COR-L47 (cell line): ENCODE data around the gene MAP3K13.
"Not testable (repeated sequence)": the region's sequence is repeated elsewhere in the genome, so short reads cannot be mapped to it uniquely, and the experiment has no call there.

Experiments
- DNase-seq: peaks from one replicate; lab custom pipeline; 2025; lab: John Stamatoyannopoulos, UW

Gene MAP3K13

GRCh38 chr3:185448107-185448506 is 85.2 kb downstream of the MAP3K13 start:
- DNase-seq, result no peak

GRCh38 chr3:185451432-185451831 is 88.5 kb downstream of the MAP3K13 start:
- not testable (repeated sequence) for DNase-seq

- DNase-seq, result no peak
These were observed 94.4 kb downstream of the MAP3K13 start for GRCh38 chr3:185457376-185457775.

- no peak for DNase-seq
These were observed 97.4 kb downstream of the MAP3K13 start for GRCh38 chr3:185460309-185460708.

GRCh38 chr3:185460719-185461350 is 97.9 kb downstream of the MAP3K13 start:
- DNase-seq, result no peak

DNA sequence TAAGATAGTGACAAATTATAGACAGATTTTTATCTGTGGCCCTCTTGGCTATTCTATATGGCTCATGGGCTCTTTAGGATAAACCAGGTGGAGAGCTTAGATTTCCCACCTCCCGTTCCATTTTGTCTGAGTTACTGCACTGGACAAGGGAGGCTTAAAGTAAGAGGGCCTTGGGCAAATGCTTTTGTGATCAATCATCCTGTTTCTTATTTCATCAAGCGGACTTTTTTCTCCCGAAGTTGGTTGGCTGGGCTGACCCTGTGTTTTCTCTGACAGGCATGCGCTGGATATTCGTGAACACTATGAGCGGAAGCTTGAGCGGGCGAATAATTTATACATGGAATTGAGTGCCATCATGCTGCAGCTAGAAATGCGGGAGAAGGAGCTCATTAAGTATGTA is 102.5 kb downstream of the MAP3K13 start:
- no peak for DNase-seq

DNA sequence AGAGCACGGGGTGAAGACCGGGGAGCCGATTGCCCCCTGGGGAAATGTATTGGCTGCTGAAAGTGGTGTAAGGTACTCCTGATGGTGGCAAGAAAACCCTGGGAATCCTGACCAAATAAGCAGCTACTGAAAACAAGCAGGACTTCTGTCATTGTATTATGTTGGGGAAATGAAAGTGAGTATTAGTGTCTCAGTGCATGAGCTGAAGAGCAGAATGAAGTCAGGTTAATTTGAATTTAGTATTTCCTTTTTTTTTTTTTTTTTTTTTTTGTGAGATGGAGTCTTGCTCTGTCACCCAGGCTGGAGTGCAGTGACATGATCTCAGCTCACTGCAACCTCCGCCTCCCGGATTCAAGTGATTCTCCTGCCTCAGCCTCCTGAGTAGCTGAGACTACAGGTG is 103.2 kb downstream of the MAP3K13 start:
- not testable (repeated sequence) for DNase-seq

DNA sequence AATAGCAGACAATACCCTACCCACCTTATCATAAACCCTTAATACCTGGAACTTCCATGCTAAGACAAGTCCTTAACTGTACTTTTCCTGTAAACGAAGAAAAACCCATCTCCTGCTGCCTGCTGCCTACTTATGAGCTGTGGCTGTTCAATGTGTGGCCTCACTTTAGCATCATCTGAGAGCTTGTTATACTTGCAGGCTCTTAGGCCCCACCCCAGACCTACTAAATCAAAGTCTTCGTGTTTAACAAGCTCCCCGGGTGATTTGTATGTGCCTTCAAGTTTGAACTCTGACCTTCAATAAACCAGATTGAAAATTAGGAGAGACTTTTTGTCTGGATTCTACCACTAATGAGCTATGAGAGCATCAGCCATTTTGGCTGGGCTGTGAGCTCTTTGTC is 106.6 kb downstream of the MAP3K13 start:
- no peak for DNase-seq

DNA sequence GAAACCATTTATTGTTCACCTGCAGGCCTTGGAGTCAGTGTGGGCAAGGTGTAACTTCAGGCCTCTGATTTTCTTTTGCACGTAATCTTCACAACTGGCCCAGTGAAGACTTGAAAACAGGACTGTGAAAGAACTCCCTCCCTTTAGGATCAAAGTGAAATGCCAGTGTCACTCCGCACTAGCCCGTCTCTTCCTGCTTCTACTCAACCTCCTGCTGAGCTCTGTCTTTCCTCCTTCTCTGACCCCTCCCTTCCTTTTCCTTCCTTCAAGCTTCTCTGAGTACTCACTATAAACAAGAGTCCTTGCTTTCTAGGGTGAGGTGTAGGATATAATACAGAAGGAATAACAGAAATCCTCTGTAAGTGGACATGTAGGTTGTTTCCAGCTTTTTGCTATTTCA is 107.4 kb downstream of the MAP3K13 start:
- no peak for DNase-seq

GRCh38 chr3:185473290-185473815 is 110.4 kb downstream of the MAP3K13 start:
- DNase-seq, result no peak

- not testable (repeated sequence) for DNase-seq
These were observed 112.0 kb downstream of the MAP3K13 start for GRCh38 chr3:185474922-185475321.

DNA sequence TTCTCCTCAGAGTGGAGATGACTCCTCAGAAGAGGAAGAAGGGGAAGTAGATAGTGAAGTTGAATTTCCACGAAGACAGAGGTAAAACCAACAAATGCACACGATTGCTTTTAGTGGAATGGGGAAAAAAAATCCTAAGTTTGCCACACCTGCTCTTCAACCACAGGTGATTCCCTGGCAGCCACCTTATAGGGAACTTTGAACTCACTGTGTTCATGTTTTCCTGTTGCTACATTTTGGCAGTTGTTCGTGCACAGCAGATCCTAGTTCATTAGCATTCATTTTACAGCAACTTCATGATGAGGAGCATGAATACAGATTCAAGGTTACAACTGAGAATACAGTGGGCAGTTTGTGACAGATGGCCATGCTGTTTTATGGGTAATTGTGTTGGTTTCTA is 114.4 kb downstream of the MAP3K13 start:
- DNase-seq, result no peak

- no peak for DNase-seq
These were observed 116.5 kb downstream of the MAP3K13 start for GRCh38 chr3:185479373-185479945.

DNA sequence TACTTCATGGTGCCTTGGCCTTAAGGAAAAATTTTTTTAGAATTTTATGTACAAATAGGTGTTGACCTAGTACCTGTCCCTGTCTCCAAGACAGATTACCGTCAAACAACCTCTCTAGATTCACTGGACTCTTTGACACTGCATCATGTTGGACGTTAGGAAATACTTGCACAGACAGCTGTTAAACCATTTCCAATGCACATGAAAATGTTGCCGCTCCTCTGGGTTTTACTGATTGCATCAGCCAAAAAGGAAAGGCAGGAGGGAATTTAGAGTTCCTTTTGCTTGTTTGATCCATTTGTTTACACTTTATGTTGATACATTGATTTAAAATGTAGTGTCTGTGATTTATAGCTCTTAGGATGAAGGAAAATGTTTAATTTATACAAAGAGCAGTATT is 121.4 kb downstream of the MAP3K13 start:
- no peak for DNase-seq

- DNase-seq, result no peak
These were observed 123.5 kb downstream of the MAP3K13 start for GRCh38 chr3:185486394-185486793.

DNA sequence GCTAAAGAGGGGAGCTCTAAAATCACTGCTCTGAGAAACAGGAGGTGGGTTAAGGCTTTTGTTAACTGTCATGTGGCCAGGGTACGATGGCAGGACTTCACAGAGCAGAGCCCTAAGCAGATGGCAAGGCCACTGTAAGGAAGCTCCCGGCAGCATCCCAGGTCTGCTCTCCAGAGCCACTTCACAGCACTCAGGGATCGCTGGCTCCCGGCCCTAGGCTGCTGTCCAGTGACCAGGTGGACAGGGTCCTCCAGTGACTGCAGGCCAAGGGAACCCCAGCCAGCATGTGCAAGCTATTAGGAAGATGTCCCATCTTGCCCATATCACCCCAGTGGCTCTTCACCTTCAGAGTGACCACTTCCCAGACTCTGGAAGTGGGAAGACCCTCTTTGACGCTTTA is 125.5 kb downstream of the MAP3K13 start:
- no peak for DNase-seq

DNA sequence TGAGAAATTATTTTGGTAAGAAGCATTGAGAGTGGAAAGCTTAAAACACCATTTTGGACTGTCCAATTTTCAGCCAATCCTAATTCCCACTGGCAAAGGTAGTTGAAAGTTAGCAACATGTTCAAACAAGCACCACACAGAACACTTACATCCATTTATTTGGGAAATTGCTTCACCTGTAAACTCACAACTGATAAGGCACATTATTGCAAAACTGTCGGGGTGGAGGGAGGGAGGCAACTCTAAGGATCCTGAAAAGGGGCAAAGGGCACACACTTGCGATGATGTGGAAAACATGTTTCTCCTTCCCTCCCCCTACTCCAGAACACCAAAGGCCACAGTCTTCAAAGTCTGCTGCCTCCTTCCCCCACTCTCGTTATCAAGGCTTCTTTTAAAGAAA is 126.5 kb downstream of the MAP3K13 start:
- DNase-seq, result no peak

- no peak for DNase-seq
These were observed 127.3 kb downstream of the MAP3K13 start for GRCh38 chr3:185490241-185490640.

DNA sequence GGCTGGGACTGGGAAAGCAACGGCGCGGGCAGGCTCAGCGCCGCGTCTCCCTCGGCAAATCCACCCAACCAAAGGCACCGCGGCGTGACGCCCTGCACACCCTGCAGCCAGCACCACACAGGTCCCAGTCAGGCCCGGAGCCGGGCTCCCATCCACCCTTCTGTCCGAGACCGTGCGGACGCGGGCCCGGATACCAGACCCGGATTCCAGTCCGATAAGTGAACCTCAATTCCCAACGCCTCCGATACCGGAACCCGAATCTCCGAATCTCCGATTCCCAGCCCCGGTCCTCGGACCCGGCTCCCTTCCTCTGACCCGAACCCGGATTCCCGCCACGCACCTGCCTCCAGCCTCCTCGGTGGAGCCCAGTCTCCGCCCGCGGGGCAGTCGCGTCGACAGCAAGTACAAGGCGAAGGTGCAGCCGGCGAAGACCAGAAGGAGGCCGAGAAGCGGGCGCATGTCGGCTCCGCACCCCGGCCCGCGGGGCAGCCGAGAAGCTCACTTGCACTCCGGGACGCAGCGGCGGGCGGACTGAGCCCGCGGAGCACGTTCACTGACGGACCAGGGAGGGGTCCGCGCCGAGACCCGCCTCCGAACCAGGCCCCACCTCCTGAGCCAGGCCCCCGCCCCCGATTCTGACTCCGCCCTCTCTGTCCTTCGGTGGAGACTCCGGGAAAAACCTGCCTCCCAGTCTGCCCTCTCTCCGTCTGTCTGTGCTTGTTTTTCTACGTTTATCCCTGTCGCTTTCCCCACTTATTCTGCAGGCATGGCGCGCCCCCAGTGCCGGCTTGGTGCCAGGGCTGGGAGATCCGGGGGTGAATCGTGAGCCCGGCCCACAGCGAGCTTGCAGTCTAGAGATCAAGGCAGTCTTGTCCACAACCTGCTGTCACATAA is 135.8 kb downstream of the MAP3K13 start, which contains the start of gene TMEM41A:
Gene TMEM41A, minus strand, starts transcription at position 533 of the 894 bp plus-strand sequence. Its CDS starts 74 bp downstream, at position 459.
- DNase-seq, result peak; percentile 92

GRCh38 chr3:185502987-185503386 is 140.1 kb downstream of the MAP3K13 start:
- DNase-seq, result no peak

GRCh38 chr3:185503521-185503920 is 140.6 kb downstream of the MAP3K13 start:
- no peak for DNase-seq

- no peak for DNase-seq
These were observed 141.7 kb downstream of the MAP3K13 start for GRCh38 chr3:185504636-185505035.

DNA sequence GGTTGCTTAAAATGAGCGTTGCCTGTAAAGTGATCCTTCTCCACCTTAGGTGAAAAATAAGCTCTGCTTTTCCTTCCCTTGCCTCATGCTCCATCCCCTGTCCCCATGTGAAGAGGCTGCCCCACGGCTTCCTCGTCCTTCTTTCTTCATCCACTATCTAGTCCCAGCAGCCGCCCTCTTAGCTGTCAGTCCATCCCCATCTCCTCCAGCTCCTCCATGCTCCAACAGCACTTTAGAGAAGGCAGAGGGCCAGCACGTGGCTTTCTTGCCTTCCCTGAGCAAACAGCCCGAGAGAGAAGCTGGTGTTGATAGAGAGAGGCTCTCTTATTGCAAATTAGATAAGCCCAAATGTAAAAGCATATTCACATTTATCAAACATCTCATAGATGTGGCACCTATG is 144.9 kb downstream of the MAP3K13 start:
- no peak for DNase-seq
